Glutamatergic neuron (in vitro differentiated cells): ENCODE results near the gene ECHDC3. TPM values are rescaled to one million over a fixed set of nuclear protein-coding genes. Genes with fewer than 3 reads are reported as not detected.

Source experiments
- DNase-seq: peaks from one replicate; pipeline ENCODE4 v3.0.0; 2022
- H3K27ac Mint-ChIP-seq: one replicate; pipeline ENCODE4 v1.8.0; 2020; ENCODE audit warnings: mild to moderate bottlenecking, mixed read lengths, inconsistent platforms; ENCODE audit not compliant: unreplicated experiment
- H3K27me3 Mint-ChIP-seq: one replicate; pipeline ENCODE4 v1.8.0; 2020; ENCODE audit warnings: mild to moderate bottlenecking, moderate library complexity, mixed read lengths, inconsistent platforms; ENCODE audit not compliant: unreplicated experiment
- H3K36me3 Mint-ChIP-seq: one replicate; pipeline ENCODE4 v1.8.0; 2020; ENCODE audit warnings: mild to moderate bottlenecking, mixed read lengths, inconsistent platforms; ENCODE audit not compliant: unreplicated experiment
- H3K4me1 Mint-ChIP-seq: one replicate; pipeline ENCODE4 v1.8.0; 2020; ENCODE audit warnings: mild to moderate bottlenecking, low read depth, mixed read lengths, inconsistent platforms; ENCODE audit not compliant: unreplicated experiment
- H3K4me3 Mint-ChIP-seq: one replicate; pipeline ENCODE4 v1.8.0; 2020; ENCODE audit warnings: mild to moderate bottlenecking, mixed read lengths, inconsistent platforms; ENCODE audit not compliant: unreplicated experiment
- H3K9me3 Mint-ChIP-seq: one replicate; pipeline ENCODE4 v1.8.0; 2020; ENCODE audit warnings: mild to moderate bottlenecking, moderate library complexity, mixed read lengths, inconsistent platforms; ENCODE audit not compliant: unreplicated experiment
- CTCF ChIP-seq: fragments of 200-600 bp; sonication (generic); IDR thresholded peaks from one replicate; pipeline ENCODE4 v1.5.0; 2021; ENCODE audit not compliant: partially characterized antibody, unreplicated experiment
- total RNA-seq: library from RNA; stranded (reverse); fragmentation: NEBNext Ultra II Directional; extraction: Animal tissue kit (Norgen Biotek cat#: 25700); gene quantifications from one replicate; pipeline ENCODE4 v1.2.1, GENCODE V29; 2021; ENCODE audit not compliant: unreplicated experiment

ECHDC3 gene
- total RNA-seq, 1 donor from 2014 or later = 11.8 TPM

- TF ChIP-seq CTCF = no peak
- peaks cover 3% of the 10 kb centered on the region for H3K9me3 Mint-ChIP-seq
- no peak overlapping the region for H3K27ac Mint-ChIP-seq
Observed at GRCh38 chr10:11793762-11794479, 51.7 kb downstream of the ECHDC3 start.

DNA sequence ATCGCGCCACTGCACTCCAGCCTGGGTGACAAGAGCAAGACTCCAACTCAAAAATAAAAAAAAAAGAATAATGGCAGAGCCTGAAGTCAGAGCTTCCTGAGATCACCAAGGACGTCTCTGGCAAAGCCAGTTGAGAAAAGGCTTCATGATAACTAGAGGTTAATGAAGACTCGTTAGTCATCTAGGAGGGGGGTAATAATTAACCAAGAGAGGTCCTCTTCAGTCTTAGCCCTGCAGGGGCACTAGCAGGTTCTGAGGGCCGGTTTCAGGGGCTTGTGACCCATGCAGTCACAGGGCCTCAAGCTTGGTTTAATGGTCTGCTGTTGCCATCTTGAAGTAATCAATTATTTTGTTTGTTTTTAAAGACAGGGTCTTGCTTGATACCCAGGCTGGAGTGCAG lies 52.4 kb downstream of the ECHDC3 start:
- peaks cover 8% of the 10 kb centered on the region for H3K27me3 Mint-ChIP-seq
- H3K27ac Mint-ChIP-seq = no peak overlapping the region
- no peak for TF ChIP-seq CTCF
- peaks cover 2% of the 10 kb centered on the region for H3K4me1 Mint-ChIP-seq
- no peak overlapping the region for H3K4me3 Mint-ChIP-seq
- peaks cover 6% of the 10 kb centered on the region for H3K36me3 Mint-ChIP-seq
- DNase-seq = no peak
- peaks cover 3% of the 10 kb centered on the region for H3K9me3 Mint-ChIP-seq

More at GRCh38 chr10:11793762-11794479, 51.7 kb downstream of the ECHDC3 start:
- Mint-ChIP-seq H3K27me3 (peaks cover 8% of the 10 kb centered on the region), H3K4me1 (peaks cover 2% of the 10 kb centered on the region), H3K36me3 (peaks cover 6% of the 10 kb centered on the region), H3K4me3 (no peak overlapping the region)
- no peak for DNase-seq

- Mint-ChIP-seq H3K4me1 (peaks cover 2% of the 10 kb centered on the region), H3K27me3 (peaks cover 8% of the 10 kb centered on the region), H3K4me3 (no peak overlapping the region), H3K36me3 (peaks cover 6% of the 10 kb centered on the region), H3K9me3 (peaks cover 3% of the 10 kb centered on the region), H3K27ac (no peak overlapping the region)
- no peak for DNase-seq
- TF ChIP-seq CTCF = no peak
Observed at GRCh38 chr10:11795101-11795920, 53.1 kb downstream of the ECHDC3 start.

GRCh38 chr10:11796474-11796873 lies 54.3 kb downstream of the ECHDC3 start:
- Mint-ChIP-seq H3K27me3 (peaks cover 10% of the 10 kb centered on the region), H3K4me1 (peaks cover 2% of the 10 kb centered on the region), H3K9me3 (peaks cover 3% of the 10 kb centered on the region), H3K36me3 (peaks cover 6% of the 10 kb centered on the region), H3K27ac (no peak overlapping the region), H3K4me3 (no peak overlapping the region)
- no peak for DNase-seq
- TF ChIP-seq CTCF = no peak

- DNase-seq = no peak
- Mint-ChIP-seq H3K36me3 (peaks cover 6% of the 10 kb centered on the region), H3K27ac (no peak overlapping the region), H3K9me3 (peaks cover 3% of the 10 kb centered on the region), H3K4me1 (peaks cover 2% of the 10 kb centered on the region), H3K4me3 (no peak overlapping the region), H3K27me3 (peaks cover 11% of the 10 kb centered on the region)
- no peak for TF ChIP-seq CTCF
Observed at GRCh38 chr10:11797281-11797680, 55.1 kb downstream of the ECHDC3 start.
